NCI-H2107 treated with DMSO at 0.1 percent for 48 hours (cell line): ENCODE measurements around the gene SNED1.
"Not testable (repeated sequence)": the region's sequence is repeated elsewhere in the genome, so short reads cannot be mapped to it uniquely, and the experiment has no call there.

Source experiments
- DNase-seq: peaks from one replicate; lab custom pipeline; 2025; ENCODE audit not compliant: unreplicated experiment; lab: John Stamatoyannopoulos, UW

Gene SNED1

DNA sequence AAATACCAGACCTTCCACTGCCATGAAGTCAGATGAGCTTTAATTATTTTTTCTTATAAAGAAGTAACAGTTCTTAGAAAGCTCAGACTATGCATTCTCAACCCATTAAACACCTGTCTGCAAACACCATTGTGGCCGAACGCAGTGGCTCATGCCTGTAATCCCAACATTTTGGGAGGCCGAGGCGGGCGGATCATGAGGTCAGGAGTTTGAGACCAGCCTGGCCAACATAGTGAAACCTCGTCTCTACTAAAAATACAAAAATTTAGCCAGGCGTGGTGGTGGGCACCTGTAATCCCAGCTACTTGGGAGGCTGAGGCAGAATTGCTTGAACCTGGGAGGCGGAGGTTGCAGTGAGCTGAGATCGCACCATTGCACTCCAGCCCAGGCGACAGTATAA, 106.2 kb downstream of the SNED1 start:
- DNase-seq = not testable (repeated sequence)

DNA sequence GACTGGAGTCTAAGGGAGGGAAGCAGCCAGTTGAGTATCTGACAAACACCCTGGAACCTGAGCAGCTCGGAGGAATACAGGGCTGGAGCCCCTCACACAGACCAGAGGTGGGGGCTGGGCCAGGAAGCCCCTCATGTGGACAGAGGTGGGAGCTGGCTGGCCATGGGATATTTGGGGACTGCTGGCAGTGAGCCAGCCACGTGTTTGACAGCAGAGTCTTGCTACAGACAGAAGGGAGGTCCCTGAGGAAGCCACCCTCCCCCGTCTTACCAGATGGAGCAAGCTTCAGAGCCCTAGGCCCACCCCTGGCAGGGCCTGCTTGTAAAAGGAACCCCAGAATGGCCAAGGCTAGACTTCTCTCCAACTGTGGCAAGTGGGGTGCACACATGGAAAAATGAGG, 107.2 kb downstream of the SNED1 start:
- DNase-seq = no peak

DNA sequence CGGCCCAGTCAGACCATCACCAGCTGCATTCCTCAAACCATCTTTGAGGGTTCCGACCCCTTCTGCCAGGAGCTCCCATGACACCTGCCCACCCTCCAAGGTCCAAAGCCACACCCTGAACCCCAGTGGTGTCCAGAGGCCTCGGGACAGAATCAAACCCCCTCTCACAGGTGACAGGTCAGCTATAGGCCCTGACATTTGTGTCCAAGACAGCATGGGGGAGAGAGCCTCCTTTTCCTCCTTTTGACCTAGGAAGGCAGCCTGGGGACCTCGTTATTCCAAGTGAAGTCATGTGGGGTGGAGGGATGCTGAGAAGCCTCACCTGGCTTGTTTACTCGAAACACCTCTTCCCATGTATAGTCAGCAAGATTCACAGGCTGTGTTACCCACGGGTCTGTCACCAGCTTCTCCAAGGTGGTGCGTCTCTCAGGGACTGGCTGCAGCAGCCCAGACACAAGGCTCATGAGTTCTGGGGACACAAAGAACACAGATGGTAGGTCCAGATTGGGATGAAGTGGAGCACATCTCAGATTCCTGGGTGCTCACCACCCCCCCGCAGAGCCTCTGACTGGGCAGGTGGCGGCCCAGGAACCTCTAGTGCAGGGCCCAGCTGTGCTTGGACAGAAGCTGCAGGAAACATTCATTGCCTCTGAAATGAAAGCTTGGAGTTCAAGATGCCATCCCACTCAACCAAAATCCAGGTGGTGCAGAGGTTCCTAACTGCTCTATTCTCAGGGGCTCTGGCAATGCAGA, 108.8 kb downstream of the SNED1 start:
- DNase-seq = no peak

DNA sequence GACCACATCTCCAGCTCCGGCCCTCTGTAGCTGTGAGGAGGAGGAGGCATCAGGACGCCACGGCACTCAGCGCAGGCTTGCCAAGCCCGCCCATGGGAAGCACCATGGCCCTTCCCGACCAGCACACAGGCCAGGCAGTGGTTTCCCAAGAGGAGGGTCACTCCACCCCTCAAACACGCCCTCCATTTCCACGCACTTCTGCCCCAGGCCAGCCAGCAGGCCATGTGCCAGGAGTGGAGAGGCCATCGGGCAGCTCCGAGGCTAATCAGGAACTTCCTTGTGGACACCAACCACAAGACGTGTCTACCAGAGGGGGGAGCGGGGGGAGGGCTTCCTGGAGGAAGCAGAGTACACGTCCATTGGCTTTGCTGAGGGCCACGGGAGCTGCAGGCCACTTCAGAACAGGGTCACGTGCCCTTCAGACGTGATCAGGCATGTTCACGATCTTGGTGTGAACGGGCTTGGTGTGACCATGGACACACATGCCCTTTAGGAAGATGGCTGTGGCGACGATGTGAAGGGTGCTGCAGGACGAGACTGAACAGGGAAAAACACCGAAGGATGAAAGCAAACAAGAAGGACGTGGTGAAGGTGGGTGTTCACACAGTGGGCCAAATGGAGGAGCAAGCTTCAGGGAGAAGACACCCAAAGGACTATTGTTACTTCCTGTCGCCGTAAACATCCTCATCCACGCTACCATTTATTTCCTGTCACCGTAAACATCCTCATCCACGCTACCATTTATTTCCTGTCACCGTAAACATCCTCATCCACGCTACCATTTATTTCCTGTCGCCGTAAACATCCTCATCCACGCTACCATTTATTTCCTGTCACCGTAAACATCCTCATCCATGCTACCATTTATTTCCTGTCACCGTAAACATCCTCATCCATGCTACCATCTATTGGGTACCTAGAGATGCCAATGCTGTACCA, 110.1 kb downstream of the SNED1 start:
- no peak for DNase-seq

DNA sequence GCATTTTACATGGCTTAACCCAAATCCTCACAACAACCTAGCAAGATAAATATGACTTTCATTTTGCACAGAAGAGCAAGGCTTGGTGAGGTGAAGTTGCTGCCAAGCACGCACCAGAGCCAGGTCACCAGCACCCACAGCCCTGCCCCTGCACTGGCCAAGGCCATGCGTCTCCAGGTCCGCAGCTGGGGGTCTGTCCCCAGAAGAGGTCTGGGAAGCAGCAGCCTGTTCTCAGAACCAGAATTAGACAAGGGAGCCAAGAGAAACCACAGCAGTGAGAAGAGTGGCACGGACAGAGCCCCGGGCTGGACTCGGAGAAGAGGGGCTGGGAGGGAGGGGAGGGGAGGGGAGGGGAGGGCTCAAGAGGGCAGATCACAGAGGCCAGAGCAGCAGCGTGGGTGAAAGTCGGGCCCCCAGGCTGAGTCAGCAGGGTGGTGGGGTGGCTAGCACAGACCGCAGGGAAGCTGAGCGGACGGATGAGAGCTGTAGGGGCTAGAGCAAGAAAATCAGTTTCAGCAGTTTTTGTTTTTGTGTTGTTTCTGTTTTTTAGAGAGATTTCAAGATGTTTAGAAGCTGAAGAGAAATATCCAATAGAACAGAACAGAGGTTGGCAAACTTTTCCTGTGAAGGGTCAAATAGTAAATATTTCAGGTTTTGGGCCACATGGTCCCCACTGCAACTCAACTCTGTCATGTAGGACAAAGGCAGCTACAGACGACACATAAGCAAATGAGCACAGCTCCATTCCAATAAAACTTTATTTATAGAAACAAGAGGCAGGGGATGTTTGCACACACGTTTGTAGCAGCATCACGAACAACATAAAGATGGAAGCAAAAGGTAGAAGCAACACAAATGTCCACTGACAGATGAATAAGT, 111.0 kb downstream of the SNED1 start:
- no peak for DNase-seq

DNA sequence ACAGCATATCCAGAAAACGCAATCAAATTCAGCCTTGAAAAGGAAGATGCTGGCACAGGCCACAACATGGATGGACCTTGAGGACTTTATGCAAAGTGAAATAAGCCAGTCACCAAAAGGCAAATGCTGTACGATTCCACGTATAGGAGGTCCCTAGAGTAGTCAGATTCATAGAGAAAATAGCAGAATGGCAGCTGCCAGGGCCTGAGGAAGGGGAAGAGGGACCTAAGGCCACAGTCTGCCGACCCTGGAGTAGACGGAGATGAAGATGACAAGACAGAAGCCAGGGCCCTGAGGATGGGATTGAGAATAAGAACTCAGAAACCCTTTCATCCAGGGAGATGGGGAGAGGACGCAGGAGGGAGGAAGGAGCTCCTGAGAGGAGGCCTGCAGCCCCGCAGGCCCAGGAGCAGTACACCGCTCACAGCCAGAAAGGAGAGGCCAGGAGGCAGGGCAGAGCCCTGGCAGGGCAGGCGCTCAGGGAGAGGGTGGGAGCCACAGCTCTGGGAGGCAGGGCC, 111.7 kb downstream of the SNED1 start:
- DNase-seq = no peak

DNA sequence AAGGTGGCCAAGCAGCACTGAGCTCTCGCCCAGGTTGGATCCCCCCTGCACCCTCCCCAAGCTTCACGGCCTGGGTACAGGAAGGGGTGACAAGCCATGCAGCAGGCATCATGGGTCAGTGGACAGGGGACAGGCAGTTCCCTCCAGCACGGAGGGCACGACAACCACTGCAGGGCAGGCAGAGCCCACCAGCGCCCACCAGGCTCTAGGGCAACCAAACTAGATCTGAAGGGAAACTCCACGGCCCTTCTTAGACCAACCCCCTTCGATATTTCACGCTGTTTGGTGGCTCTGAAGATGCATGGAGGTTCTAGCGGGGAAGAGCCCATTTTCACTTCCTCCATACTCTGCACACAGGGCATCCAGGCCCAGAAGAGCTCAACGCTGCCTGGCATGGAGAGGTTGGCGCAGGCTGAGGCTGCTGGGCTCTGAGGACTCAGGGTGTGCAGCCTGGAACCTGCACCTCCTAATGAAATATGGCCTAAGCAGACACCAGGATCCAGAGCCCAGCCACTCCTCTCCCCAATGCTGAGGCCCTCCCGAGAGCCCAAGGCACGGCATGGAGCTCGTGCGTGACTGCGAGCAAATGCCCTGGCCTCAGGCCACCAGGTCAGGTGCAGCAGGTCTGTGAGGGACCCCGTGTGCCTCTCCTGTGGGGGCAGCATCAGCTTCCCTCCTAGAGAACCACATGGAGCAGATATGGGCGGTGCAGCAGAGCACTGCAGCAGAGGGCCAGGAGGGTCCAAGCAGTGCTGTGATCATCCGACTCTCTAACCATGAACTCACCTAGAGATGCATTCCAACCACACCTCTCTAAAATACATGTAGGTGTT, 112.4 kb downstream of the SNED1 start:
- no peak for DNase-seq

DNA sequence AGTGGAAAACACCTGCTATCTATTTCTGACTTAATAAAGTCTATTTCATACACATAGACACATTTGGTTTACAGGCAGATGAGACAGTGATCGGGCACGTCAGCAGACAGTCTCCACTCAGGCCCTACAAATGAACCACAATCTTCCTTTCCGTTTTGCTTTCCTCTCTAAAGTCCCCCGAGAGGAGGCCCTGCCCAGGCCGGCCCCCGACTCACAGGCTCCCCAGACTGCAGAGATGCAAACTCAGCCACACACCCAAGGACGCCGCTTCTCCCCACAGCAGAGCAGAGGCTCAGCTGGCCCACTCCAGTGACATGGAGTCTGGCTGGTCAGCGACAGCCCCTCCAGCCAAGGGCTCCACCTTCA, 113.0 kb downstream of the SNED1 start:
- DNase-seq = no peak

DNA sequence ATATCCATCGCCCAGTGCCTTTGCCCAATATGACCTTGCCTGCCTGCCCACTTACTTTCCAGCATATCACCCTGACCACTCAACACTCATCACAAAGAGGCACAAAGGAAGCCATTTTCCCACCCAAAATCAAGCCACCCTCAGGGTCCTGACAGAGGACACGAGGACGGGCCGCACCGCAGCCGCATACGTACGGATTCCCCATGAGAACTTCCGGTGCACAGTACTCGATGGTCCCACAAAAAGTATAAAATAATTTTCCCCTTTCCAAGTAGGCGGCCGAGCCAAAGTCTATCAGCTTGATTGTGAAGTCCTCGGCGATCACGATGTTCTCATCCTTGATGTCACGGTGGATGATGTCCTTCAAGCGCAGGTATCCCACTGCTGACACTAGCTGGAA, 113.6 kb downstream of the SNED1 start:
- DNase-seq = no peak

DNA sequence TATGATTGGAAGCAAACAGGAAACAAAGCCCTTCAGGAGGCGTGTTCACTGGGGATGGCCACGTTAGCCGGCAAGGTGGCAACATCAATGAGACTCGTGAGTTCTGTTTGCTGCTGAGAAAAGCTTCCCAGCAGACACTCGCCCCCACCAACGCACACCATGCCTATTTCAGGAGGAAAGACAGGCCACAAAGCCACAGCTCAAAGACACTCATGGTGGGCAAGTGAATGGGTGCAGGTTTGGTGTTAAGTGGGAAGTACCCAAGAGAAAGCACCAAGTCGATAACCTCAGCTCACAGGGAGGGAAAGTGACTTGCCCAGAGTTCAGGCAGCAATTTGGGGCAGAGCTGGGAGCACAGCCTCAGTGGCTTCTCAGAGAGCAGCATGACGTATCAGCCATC, 114.2 kb downstream of the SNED1 start:
- DNase-seq = no peak

DNA sequence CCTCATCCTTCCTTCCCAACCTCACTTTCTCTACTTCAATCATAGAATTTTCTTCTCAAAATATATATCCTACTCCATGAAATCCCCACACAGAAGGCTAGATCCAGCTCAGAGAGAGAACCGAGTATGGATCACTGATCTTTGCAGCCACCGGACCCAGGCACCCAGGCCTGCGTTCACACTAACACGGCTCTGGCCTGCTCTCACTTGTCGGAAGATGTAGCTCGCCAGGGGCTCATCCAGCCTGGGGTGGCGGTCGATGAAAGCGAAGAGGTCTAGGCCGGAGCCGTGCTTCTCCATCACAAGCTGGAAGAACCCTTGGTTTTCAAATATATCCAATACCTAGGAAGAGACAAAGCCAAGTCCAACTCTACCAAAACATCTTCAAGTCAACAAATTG, 116.4 kb downstream of the SNED1 start:
- DNase-seq = no peak

DNA sequence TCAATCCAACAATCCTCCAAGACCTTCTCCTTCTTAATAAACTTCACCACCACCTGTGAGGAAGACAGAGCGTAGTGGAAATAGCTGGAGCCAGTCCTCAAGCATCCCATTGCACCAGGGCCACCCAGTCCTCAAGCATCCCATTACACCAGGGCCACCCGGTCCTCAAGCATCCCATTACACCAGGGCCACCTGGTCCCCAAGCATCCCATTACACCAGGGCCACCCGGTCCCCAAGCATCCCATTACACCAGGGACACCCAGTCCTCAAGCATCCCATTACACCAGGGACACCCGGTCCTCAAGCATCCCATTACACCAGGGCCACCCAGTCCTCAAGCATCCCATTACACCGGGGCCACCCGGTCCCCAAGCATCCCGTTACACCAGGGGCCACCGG, 116.9 kb downstream of the SNED1 start:
- DNase-seq = no peak

DNA sequence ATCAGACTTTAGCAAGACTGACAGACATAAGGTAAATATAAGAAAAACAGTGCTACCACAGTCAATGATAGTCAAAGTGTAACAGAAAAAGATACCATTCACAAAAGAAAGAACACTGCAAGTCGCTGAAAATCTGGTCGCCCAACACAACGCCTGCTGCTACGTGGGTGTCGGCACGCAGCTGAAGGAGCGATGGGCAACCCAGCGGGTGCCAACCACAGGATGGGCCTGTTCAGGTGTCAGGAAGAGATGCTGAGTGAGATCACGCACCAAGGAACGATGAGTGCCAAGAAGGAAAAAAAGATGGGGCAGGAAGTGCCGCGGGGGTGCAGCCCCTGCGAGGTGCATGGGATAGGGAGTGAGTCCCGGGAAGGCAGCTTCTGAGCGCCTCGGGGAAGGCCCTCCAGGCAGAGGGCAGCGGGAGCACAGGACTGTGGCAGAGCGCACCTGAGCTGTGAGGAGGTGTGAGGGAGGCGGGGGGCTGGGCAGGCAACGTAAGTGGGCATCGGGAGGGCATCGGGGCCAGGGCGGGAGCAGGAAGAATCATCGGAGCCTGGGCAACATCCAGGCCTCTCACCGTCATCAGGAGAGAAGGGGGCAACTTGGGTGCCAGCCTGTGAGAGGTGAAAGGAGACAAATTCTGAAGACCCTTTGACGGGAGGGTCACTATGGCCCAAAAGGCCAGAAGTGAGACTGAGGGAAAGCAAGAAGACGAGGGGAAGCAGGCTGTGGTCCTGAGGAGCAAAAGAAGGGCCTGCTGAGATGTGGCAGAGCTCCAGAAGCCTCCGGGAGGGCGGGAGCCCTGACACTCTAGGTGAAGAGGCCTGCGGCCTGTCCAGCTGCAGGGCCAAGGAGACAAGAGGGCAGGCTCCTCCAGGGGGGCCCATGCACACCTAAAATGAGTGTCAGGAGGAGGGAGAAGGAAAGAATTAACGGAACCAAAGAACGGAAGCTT, 118.5 kb downstream of the SNED1 start:
- no peak for DNase-seq

DNA sequence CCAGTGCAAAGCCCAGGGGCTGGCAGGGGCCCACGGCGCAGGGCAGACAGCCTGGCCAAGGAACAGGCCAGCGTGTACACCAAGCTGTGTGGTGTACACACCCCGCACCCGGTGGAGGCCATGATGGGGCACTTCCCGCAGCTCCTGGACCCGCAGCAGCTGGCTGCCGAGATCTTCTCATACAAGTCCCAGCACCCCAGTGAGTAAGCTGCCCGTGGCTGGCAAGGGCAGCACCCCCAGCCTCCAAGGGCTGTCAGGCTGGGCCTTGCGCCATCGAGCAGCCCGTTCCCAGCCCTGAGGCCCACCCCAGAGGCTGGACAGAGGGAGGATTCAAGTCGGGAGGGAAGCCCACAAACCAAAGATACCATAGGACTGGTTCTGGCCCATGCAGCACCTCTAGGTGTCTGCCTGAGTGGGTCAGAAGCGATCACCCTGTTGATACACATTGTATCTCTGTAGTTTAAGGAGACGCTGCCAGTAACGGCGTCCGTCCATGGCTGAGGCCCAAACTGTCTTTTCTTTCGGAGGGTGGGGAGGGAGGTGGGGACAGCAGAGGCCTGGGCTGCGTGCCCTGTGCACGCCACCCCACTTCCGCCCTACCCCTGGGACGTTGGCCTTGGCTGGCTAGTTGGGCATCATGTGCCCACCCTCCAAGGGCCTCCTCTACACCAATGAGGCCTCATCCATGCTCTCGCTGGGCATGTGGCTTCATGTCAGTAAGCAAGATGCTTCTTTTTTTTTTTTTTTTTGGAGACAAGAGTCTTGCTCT, 120.5 kb downstream of the SNED1 start:
- DNase-seq = no peak

DNA sequence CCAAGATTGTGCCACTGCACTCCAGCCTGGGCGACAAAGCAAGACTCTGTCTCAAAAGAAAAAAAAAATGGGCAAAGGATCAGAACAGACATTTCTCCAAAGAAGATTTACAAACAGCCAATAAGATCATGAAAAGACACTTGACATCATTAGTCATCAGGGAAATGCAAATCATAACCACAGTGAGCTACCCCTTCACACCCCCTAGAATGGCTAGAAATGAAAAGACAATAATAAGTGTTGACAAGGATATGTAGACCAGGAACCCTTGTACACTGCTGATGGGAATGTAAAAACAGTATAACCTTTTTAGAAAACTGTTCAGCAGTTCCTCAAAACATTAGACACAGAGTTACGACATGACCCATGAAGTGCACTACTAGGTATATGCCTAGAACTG, 122.0 kb downstream of the SNED1 start:
- no peak for DNase-seq

DNA sequence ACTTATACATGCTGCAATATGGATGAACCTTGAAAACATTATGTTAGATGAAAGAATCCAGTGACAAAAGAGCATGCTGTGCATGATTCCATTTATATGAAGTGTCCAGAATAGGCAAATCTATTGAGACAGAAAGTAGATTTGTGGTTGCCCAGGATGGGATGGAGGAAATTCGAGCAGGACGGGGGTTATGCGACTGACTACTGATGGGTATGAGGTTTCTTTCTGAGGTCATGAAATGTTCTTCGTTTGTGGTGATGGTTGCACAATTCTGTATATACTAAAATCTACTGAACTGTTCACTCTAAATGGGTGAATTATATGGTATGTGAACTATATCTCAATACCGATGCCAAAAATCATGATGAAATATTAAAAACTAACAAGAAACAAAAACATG, 122.6 kb downstream of the SNED1 start:
- DNase-seq = no peak

DNA sequence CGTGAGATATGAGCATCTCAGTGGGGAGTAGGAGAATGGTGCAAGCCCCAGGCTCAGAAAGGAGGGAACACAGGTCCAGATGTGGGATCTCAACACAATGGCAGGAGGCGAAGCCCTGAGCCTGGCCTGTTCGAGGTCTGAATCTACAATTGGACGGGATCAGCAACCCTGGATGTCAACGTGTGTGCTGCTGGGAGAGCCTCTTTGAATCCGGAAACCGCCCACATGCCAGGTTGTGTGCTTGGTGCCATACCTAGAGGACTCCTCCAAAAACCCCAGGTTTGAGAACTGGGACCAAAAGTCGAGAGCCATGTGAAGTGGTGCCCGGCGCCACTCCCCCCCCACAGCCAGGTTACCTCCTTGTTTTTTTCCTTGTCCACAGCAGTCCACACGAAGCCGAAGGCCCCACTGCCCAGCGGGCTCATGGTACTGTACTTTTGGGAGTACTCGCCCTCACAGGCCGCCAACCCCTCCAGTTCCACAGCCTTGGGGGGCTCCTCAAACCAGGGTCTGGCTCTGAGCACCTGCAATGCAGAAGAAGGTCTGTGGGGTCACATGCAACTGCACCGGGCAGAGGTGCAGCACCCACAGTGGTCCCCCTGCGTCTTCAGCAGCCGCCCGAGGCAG, 124.1 kb downstream of the SNED1 start:
- DNase-seq = no peak
